IMR-90 (cell line): ENCODE measurements around the gene CCT4.

Experiments used
- BHLHE40 ChIP-seq: fragments of 150-350 bp; IDR thresholded peaks from 2 replicates; pipeline ENCODE4 v1.6.1; 2016; ENCODE audit warnings: mild to moderate bottlenecking, low read depth, low read length
- CEBPB ChIP-seq: IDR thresholded peaks from 2 replicates; pipeline ENCODE4 v1.6.1; 2012; ENCODE audit warnings: low read depth, low read length, improper control_type of control experiment
- CHD1 ChIP-seq: IDR thresholded peaks from 2 replicates; pipeline ENCODE4 v1.6.1; 2012; ENCODE audit warnings: low read depth, low read length, improper control_type of control experiment
- CTCF ChIP-seq: conservative IDR thresholded peaks from 2 replicates; pipeline ENCODE4 v1.5.1; 2012; ENCODE audit warnings: mild to moderate bottlenecking, low read depth, low read length, improper control_type of control experiment
- FOS ChIP-seq: fragments of 150-350 bp; IDR thresholded peaks from 2 replicates; pipeline ENCODE4 v1.6.1; 2016; ENCODE audit warnings: low read depth, low read length
- MAFK ChIP-seq: IDR thresholded peaks from 2 replicates; pipeline ENCODE4 v1.6.1; 2012; ENCODE audit warnings: low read depth, low read length, improper control_type of control experiment
- NFE2L2 ChIP-seq: fragments of 150-350 bp; IDR thresholded peaks from 2 replicates; pipeline ENCODE4 v1.6.1; 2016; ENCODE audit warnings: low read depth, mild to moderate bottlenecking, low read length
- POLR2A ChIP-seq: IDR thresholded peaks from 2 replicates; pipeline ENCODE4 v1.6.1; 2012; ENCODE audit warnings: mild to moderate bottlenecking, low read depth, low read length
- RAD21 ChIP-seq: IDR thresholded peaks from 2 replicates; pipeline ENCODE4 v1.6.1; 2012; ENCODE audit warnings: low read length, improper control_type of control experiment
- RCOR1 ChIP-seq: IDR thresholded peaks from 2 replicates; pipeline ENCODE4 v1.6.1; 2012; ENCODE audit warnings: mild to moderate bottlenecking, low read length, improper control_type of control experiment; ENCODE audit not compliant: insufficient replicate concordance
- RFX5 ChIP-seq: IDR thresholded peaks from 2 replicates; pipeline ENCODE4 v1.8.0; 2012; ENCODE audit warnings: low read depth, mild to moderate bottlenecking, low read length, moderate library complexity
- USF2 ChIP-seq: fragments of 150-350 bp; IDR thresholded peaks from 2 replicates; pipeline ENCODE4 v1.6.1; 2017; ENCODE audit warnings: mild to moderate bottlenecking, antibody characterized with exemption, low read length, low read depth
- TF ChIP-seq, protein P1 (sequence below): fragments of 150-350 bp; IDR thresholded peaks from 2 replicates; pipeline ENCODE4 v1.6.1; 2016; ENCODE audit warnings: low read depth, mild to moderate bottlenecking, low read length, moderate library complexity, borderline replicate concordance

DNA sequence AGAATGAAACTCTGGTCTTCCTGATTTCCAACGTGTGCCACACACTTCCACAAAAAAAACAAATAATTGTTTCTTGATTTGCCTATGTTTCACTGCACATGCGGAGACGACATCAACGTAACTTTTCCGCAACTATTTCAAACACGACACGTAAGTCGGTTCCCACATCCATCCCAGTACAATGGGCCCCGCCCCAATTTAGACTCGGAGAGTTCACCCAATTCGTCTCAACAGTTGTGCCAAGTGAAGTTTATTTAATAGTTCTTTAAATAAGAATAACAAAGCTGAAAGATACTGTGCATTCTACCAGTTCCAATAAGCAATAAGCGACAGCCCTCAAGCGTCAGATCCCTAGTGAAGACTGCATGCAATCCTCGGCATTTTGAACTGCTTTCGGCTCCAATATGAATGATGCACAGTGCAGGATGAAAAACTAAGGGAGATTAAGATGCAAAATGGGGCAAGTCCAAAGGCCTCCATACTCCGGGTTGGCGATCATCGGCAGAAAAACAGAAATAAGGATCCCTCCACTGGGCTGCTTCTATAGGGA lies 664 bp downstream of the CCT4 start:
- TF ChIP-seq POLR2A (no peak), CTCF (no peak), USF2 (no peak), CEBPB (no peak), RFX5 (no peak), RCOR1 (no peak), NFE2L2 (no peak), RAD21 (no peak), CHD1 (peak; percentile 85), BHLHE40 (no peak), FOS (no peak), MAFK (no peak)
- TF ChIP-seq, protein P1, sequence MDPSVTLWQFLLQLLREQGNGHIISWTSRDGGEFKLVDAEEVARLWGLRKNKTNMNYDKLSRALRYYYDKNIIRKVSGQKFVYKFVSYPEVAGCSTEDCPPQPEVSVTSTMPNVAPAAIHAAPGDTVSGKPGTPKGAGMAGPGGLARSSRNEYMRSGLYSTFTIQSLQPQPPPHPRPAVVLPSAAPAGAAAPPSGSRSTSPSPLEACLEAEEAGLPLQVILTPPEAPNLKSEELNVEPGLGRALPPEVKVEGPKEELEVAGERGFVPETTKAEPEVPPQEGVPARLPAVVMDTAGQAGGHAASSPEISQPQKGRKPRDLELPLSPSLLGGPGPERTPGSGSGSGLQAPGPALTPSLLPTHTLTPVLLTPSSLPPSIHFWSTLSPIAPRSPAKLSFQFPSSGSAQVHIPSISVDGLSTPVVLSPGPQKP: no peak
